Suprapubic skin (tissue), 4 donors: Measurements from ENCODE around the gene RSPO4. TPM values are rescaled to one million over a fixed set of nuclear protein-coding genes. Genes with fewer than 3 reads are reported as not detected.

Experiments used
- DNase-seq, 2 donors: peaks; one replicate each; pipeline ENCODE4 v3.0.0-alpha.2; 2019; ENCODE audit warnings: low spot score in 2 of 2
- H3K27ac ChIP-seq: fragments of 200-600 bp; sonication (generic); one replicate; pipeline ENCODE4 v1.5.1; 2019
- H3K27me3 ChIP-seq: fragments of 200-600 bp; sonication (generic); one replicate; pipeline ENCODE4 v1.5.1; 2019
- H3K36me3 ChIP-seq: fragments of 200-600 bp; sonication (generic); one replicate; pipeline ENCODE4 v1.5.1; 2019
- H3K4me1 ChIP-seq: fragments of 200-600 bp; sonication (generic); one replicate; pipeline ENCODE4 v1.5.1; 2019
- H3K4me3 ChIP-seq: fragments of 200-600 bp; sonication (generic); one replicate; pipeline ENCODE4 v1.5.1; 2019; ENCODE audit warnings: mild to moderate bottlenecking
- H3K9me3 ChIP-seq: fragments of 200-600 bp; sonication (generic); one replicate; pipeline ENCODE4 v1.5.1; 2019
- EP300 ChIP-seq: sonication (generic); formaldehyde crosslinking; IDR thresholded peaks from one replicate; pipeline ENCODE4 v1.6.1; 2017; ENCODE audit warnings: antibody characterized with exemption
- POLR2A ChIP-seq, 2 donors: fragments of 450-650 bp; IDR thresholded peaks; one replicate each; pipeline ENCODE4 v1.6.1; 2017; ENCODE audit warnings: antibody characterized with exemption in 2 of 2, mild to moderate bottlenecking in 2 of 2, moderate library complexity in 2 of 2
- POLR2AphosphoS5 ChIP-seq, 3 donors: sonication (generic); formaldehyde crosslinking; IDR thresholded peaks; one replicate each; pipeline ENCODE4 v1.6.1; 2017; ENCODE audit warnings: antibody characterized with exemption in 3 of 3
- WGBS: methylation state at CpG from one replicate; pipeline ENCODE4 v1.1.5; 2018; 5-methylcytosine and 5-hydroxymethylcytosine counted together
- total RNA-seq, 4 donors: library from RNA; depleted of rRNA; stranded (reverse); fragments of >200 nt; gene quantifications; one replicate each; pipeline ENCODE4 v1.1.0, GENCODE V29; 2016
- TF ChIP-seq, protein P1 (sequence below), 2 donors: fragments of 200-600 bp in 1 of 2; fragments of 450-650 bp in 1 of 2; sonication (generic) in 1 of 2; IDR thresholded peaks; one replicate each; pipeline ENCODE4 v1.5.1; 2016 to 2019; ENCODE audit warnings: antibody characterized with exemption in 2 of 2, mild to moderate bottlenecking in 1 of 2, moderate library complexity in 1 of 2

The RSPO4 gene
- total RNA-seq, 4 donors from 2014 or later, result 0.26 to 0.91 (median 0.67) TPM

DNA sequence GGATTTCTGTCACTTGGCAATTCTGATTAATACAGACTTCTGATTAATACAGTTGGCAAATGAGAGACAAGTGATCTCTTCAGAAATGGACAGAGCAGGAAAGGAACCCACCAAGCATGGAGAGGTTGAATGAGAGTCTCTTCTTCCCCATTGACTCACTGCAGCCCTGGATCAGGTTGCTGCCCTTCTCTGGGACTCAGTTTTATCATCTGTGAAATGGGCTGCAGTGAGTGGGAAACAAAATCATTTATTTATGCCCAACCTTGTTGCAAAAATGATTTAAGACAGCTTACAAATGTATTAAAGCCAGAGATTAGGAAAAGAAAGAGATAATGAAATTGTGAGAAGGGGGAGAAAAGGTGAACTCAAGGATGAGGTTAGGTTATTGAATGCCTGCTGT is 20.8 kb upstream of the RSPO4 start:
- DNase-seq, result no peak
- H3K9me3 ChIP-seq, result no peaks in the 10 kb centered on the region
- TF ChIP-seq POLR2AphosphoS5 (IDR thresholded peaks at IDR 0.05), result no peak
- TF ChIP-seq POLR2A (IDR thresholded peaks at IDR 0.05), result no peak
- TF ChIP-seq EP300, result no peak
- TF ChIP-seq, protein P1, sequence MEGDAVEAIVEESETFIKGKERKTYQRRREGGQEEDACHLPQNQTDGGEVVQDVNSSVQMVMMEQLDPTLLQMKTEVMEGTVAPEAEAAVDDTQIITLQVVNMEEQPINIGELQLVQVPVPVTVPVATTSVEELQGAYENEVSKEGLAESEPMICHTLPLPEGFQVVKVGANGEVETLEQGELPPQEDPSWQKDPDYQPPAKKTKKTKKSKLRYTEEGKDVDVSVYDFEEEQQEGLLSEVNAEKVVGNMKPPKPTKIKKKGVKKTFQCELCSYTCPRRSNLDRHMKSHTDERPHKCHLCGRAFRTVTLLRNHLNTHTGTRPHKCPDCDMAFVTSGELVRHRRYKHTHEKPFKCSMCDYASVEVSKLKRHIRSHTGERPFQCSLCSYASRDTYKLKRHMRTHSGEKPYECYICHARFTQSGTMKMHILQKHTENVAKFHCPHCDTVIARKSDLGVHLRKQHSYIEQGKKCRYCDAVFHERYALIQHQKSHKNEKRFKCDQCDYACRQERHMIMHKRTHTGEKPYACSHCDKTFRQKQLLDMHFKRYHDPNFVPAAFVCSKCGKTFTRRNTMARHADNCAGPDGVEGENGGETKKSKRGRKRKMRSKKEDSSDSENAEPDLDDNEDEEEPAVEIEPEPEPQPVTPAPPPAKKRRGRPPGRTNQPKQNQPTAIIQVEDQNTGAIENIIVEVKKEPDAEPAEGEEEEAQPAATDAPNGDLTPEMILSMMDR (IDR thresholded peaks at IDR 0.05), result no peak
- H3K27me3 ChIP-seq, result no peaks in the 10 kb centered on the region
- no peaks in the 10 kb centered on the region for H3K36me3 ChIP-seq
- no peaks in the 10 kb centered on the region for H3K4me1 ChIP-seq
- no peak overlapping the region for H3K4me3 ChIP-seq
- H3K27ac ChIP-seq, result no peak overlapping the region

DNA sequence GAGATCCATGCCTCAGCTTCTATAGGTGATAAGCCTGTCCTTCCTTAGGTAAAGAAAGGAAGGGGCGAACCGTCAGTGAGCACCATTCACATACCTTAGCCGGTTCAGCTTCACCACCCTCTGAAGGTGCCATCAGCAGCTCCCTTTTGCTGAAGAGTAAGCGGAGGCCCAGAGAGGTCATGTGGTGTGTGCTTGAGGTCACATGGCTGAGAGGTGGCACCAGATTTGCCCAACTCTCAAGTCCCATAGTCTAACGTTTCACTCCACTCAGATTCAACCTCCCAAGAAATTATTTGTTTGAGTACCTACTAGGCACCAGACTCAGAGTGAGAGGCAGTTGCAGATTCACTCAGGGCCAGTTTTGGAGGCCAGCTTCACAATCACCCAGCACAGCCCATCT is 18.5 kb upstream of the RSPO4 start:
- WGBS, result 82% methylated on average over 5 of the region's 5 CpGs
- Histone ChIP-seq H3K4me1 (no peaks in the 10 kb centered on the region), H3K27me3 (no peaks in the 10 kb centered on the region), H3K4me3 (no peak overlapping the region), H3K9me3 (no peaks in the 10 kb centered on the region), H3K27ac (no peak overlapping the region), H3K36me3 (no peaks in the 10 kb centered on the region)
- no peak for DNase-seq
- TF ChIP-seq EP300 (no peak), POLR2AphosphoS5 (IDR thresholded peaks at IDR 0.05) (no peak), POLR2A (IDR thresholded peaks at IDR 0.05) (no peak)
- TF ChIP-seq, protein P1 (IDR thresholded peaks at IDR 0.05), result no peak

- H3K4me3 ChIP-seq, result no peak overlapping the region
- TF ChIP-seq EP300 (no peak), POLR2A (IDR thresholded peaks at IDR 0.05) (no peak), POLR2AphosphoS5 (IDR thresholded peaks at IDR 0.05) (no peak)
- TF ChIP-seq, protein P1 (IDR thresholded peaks at IDR 0.05), result no peak
- H3K36me3 ChIP-seq, result no peaks in the 10 kb centered on the region
- no peaks in the 10 kb centered on the region for H3K4me1 ChIP-seq
- H3K27me3 ChIP-seq, result no peaks in the 10 kb centered on the region
- 50% methylated on average over 2 of the region's 2 CpGs for WGBS
- H3K9me3 ChIP-seq, result no peaks in the 10 kb centered on the region
- no peak overlapping the region for H3K27ac ChIP-seq
- no peak for DNase-seq
These were observed 17.2 kb upstream of the RSPO4 start for GRCh38 chr20:1019344-1019743.

GRCh38 chr20:1017677-1018076 is 15.6 kb upstream of the RSPO4 start:
- WGBS, result 50% methylated on average over 5 of the region's 5 CpGs
- TF ChIP-seq EP300 (no peak), POLR2AphosphoS5 (IDR thresholded peaks at IDR 0.05) (no peak), POLR2A (IDR thresholded peaks at IDR 0.05) (no peak)
- H3K27ac ChIP-seq, result no peak overlapping the region
- DNase-seq, result no peak
- no peaks in the 10 kb centered on the region for H3K27me3 ChIP-seq
- no peaks in the 10 kb centered on the region for H3K9me3 ChIP-seq
- no peaks in the 10 kb centered on the region for H3K4me1 ChIP-seq
- H3K36me3 ChIP-seq, result no peaks in the 10 kb centered on the region
- H3K4me3 ChIP-seq, result no peak overlapping the region

GRCh38 chr20:1015181-1015580 is 13.1 kb upstream of the RSPO4 start:
- no peak for DNase-seq
- TF ChIP-seq, protein P1 (IDR thresholded peaks at IDR 0.05), result no peak
- no peak for TF ChIP-seq POLR2AphosphoS5 (IDR thresholded peaks at IDR 0.05)
- H3K9me3 ChIP-seq, result no peaks in the 10 kb centered on the region
- no peaks in the 10 kb centered on the region for H3K27me3 ChIP-seq
- 75% methylated on average over 1 of the region's 1 CpG for WGBS
- no peak overlapping the region for H3K4me3 ChIP-seq
- no peaks in the 10 kb centered on the region for H3K36me3 ChIP-seq
- H3K27ac ChIP-seq, result no peak overlapping the region
- H3K4me1 ChIP-seq, result no peaks in the 10 kb centered on the region

DNA sequence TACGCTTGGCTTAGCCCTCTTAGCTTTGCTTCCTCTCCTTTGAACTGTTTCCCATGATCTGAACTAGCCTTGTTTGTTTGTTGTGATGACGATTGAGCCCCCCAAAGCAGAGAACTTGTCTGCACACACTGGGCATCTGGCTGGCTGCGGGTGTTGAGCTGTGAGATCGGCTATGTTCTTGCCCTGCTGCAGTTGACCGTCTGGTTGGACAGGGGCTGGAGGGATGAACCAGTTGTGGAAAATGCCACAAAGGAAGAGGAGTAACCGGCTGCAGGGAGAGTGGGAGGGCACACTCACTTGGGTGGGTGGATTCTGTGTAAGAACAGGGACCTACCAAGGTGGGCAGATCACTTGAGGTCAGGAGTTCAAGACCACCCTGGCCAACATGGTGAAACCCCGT is 12.4 kb upstream of the RSPO4 start:
- Histone ChIP-seq H3K27ac (no peak overlapping the region), H3K4me1 (no peaks in the 10 kb centered on the region), H3K9me3 (no peaks in the 10 kb centered on the region), H3K4me3 (no peak overlapping the region), H3K36me3 (no peaks in the 10 kb centered on the region), H3K27me3 (no peaks in the 10 kb centered on the region)
- DNase-seq, result no peak
- WGBS, result 83% methylated on average over 5 of the region's 7 CpGs
- TF ChIP-seq EP300 (no peak), POLR2AphosphoS5 (IDR thresholded peaks at IDR 0.05) (no peak), POLR2A (IDR thresholded peaks at IDR 0.05) (no peak)
- TF ChIP-seq, protein P1 (IDR thresholded peaks at IDR 0.05), result no peak
